K562 (cell line): ENCODE measurements around the gene SLC22A23. TPM values are rescaled to one million over a fixed set of nuclear protein-coding genes. Genes with fewer than 3 reads are reported as not detected.

Source experiments
- ATAC-seq: fragments of 200-7000 bp; cut with Tn5 transposase; 3 replicates; pipeline ENCODE4 v1.9.1; 2020; ENCODE audit warnings: moderate library complexity
- BruUV-seq: library from RNA; stranded (reverse); fragments of 400-500 nt; replicated peaks from 2 replicates; lab custom pipeline; 2021; lab: Mats Ljungman, UMichigan
- CTCF ChIA-PET: fragments of 300-600 bp; formaldehyde crosslinking; extraction: SDS; loops from one replicate; lab custom pipeline; 2021; ENCODE audit warnings: low intra/inter-chr PET ratio; lab: Yijun Ruan, JAX
- POLR2A ChIA-PET: fragments of 300-600, 350-650 bp; sonication (Branson Sonifier 250); formaldehyde crosslinking; extraction: SDS; loops from one replicate; lab custom pipeline; 2021; ENCODE audit warnings: antibody characterized with exemption, inconsistent platforms; lab: Yijun Ruan, JAX
- DNase-seq, 4 experiments: peaks; one replicate each; pipeline versions ENCODE4 v3.0.0 to v3.0.0-alpha.2; 2011 to 2018; ENCODE audit warnings: low spot score in 3 of 4, mixed read lengths in 3 of 4; ENCODE audit errors: extremely low read depth in 1 of 4
- FAIRE-seq: peaks from 2 replicates; lab custom pipeline; 2011; peaks lifted over from hg19 to GRCh38; lab: Jason Lieb, UNC
- H2AFZ ChIP-seq: 2 replicates; pipeline ENCODE4 v1.6.0; 2011; ENCODE audit warnings: low read depth, low read length, control low read depth, inconsistent platforms
- H3K27ac ChIP-seq: fragments of 200-600 bp; 3 replicates; pipeline ENCODE4 v1.8.0; 2011; ENCODE audit warnings: low read depth, mild to moderate bottlenecking, control low read depth, inconsistent platforms, low read length, moderate library complexity, mixed read lengths; ENCODE audit errors: extremely low read depth
- H3K27me3 ChIP-seq, 2 experiments: fragments of 300-600 bp in 1 of 2; 2 replicates in 1 of 2; 3 replicates in 1 of 2; pipeline versions ENCODE4 v1.6.0 to v1.8.0; 2011; ENCODE audit warnings: inconsistent platforms in 2 of 2, low read length in 2 of 2, mild to moderate bottlenecking in 1 of 2, mixed read lengths in 1 of 2, moderate library complexity in 1 of 2; ENCODE audit not compliant: control insufficient read depth in 2 of 2, insufficient read depth in 2 of 2
- H3K36me3 ChIP-seq: fragments of 300-600 bp; 3 replicates; pipeline ENCODE4 v1.8.0; 2011; ENCODE audit warnings: mild to moderate bottlenecking, low read length, inconsistent platforms; ENCODE audit not compliant: control insufficient read depth, insufficient read depth
- H3K4me1 ChIP-seq, 2 experiments: fragments of 200-600 bp in 1 of 2; replicated peaks in 1 of 2; 2 replicates in 1 of 2; 3 replicates in 1 of 2; pipeline versions ENCODE4 v1.5.1 to v1.8.0; 2011; ENCODE audit warnings: inconsistent platforms in 2 of 2, low read length in 2 of 2, mild to moderate bottlenecking in 1 of 2, mixed read lengths in 1 of 2, moderate library complexity in 1 of 2; ENCODE audit not compliant: control insufficient read depth in 2 of 2, insufficient read depth in 2 of 2
- H3K4me2 ChIP-seq: 2 replicates; pipeline ENCODE4 v1.6.1; 2011; ENCODE audit warnings: low read length, control low read depth, inconsistent platforms, mixed read lengths; ENCODE audit not compliant: insufficient read depth
- H3K4me3 ChIP-seq: fragments of 200-600 bp; sonication (generic), shearing (Covaris generic); 2 replicates; pipeline ENCODE4 v1.5.1; 2016; ENCODE audit warnings: control low read depth, inconsistent platforms
- H3K79me2 ChIP-seq: fragments of 200-600 bp; 3 replicates; pipeline ENCODE4 v1.8.0; 2011; ENCODE audit warnings: low read length, inconsistent platforms; ENCODE audit not compliant: control insufficient read depth, insufficient read depth
- H3K9ac ChIP-seq, 2 experiments: 2 replicates each; pipeline versions ENCODE4 v1.6.0 to v1.6.1; 2011; ENCODE audit warnings: low read depth in 2 of 2, low read length in 2 of 2, control low read depth in 1 of 2, inconsistent platforms in 1 of 2, mild to moderate bottlenecking in 1 of 2, mixed read lengths in 1 of 2; ENCODE audit not compliant: insufficient read depth in 1 of 2
- H3K9me1 ChIP-seq: one replicate; pipeline ENCODE4 v1.6.0; 2011; ENCODE audit warnings: inconsistent platforms, mild to moderate bottlenecking, low read length, moderate library complexity; ENCODE audit not compliant: control insufficient read depth, insufficient read depth
- H3K9me3 ChIP-seq: replicated peaks from 2 replicates; pipeline ENCODE4 v1.5.1; 2011; ENCODE audit warnings: low read depth, low read length, inconsistent platforms; ENCODE audit not compliant: control insufficient read depth, insufficient read depth
- H4K20me1 ChIP-seq: replicated peaks from 2 replicates; pipeline ENCODE4 v1.6.1; 2011; ENCODE audit warnings: low read length, inconsistent platforms, mixed read lengths; ENCODE audit not compliant: control insufficient read depth, insufficient read depth
- BHLHE40 ChIP-seq: IDR thresholded peaks from 2 replicates; pipeline ENCODE4 v1.6.1; 2011; ENCODE audit warnings: low read length, improper control_type of control experiment
- CBX3 ChIP-seq, 2 experiments: IDR thresholded peaks; 1 replicate in 1 of 2; 2 replicates in 1 of 2; pipeline ENCODE4 v1.6.1; 2012; ENCODE audit warnings: inconsistent platforms in 2 of 2, low read length in 2 of 2, borderline replicate concordance in 1 of 2, control low read depth in 1 of 2
- HNRNPK ChIP-seq: fragments of 200-400 bp; formaldehyde crosslinking; IDR thresholded peaks from one replicate; pipeline ENCODE4 v1.6.1; 2018; ENCODE audit warnings: mild to moderate bottlenecking, low read depth, low read length; ENCODE audit not compliant: poor library complexity, severe bottlenecking
- MCM7 ChIP-seq, 2 experiments: fragments of 450-650 bp; IDR thresholded peaks; 2 replicates each; pipeline ENCODE4 v1.6.1; 2016 to 2018
- MXI1 ChIP-seq: IDR thresholded peaks from 2 replicates; pipeline ENCODE4 v1.6.1; 2011; ENCODE audit warnings: low read depth, mild to moderate bottlenecking, improper control_type of control experiment, low read length
- OTX1 ChIP-seq: fragments of 450-650 bp; formaldehyde crosslinking; IDR thresholded peaks from 2 replicates; pipeline ENCODE4 v1.4.0; 2022; ENCODE audit warnings: mild to moderate bottlenecking
- PHF20 ChIP-seq: fragments of 450-650 bp; IDR thresholded peaks from 2 replicates; pipeline ENCODE4 v1.6.1; 2018; ENCODE audit not compliant: partially characterized antibody
- ZNF316 ChIP-seq: fragments of 450-650 bp; IDR thresholded peaks from 2 replicates; pipeline ENCODE4 v1.6.1; 2016
- ZNF561 ChIP-seq: fragments of 450-650 bp; formaldehyde crosslinking; conservative IDR thresholded peaks from 2 replicates; pipeline ENCODE4 v1.4.0; 2020; ENCODE audit warnings: mild to moderate bottlenecking, moderate library complexity
- WGBS: fragments of 100-300 bp; shearing (Covaris generic); methylation state at CpG from one replicate; pipeline ENCODE4 v1.1.6; 2016; ENCODE audit warnings: low coverage, mixed read lengths; ENCODE audit not compliant: insufficient coverage; ENCODE audit errors: missing lambda C conversion rate; 5-methylcytosine and 5-hydroxymethylcytosine counted together
- in situ Hi-C: fragments of 300-500 bp; cut with MboI; formaldehyde crosslinking; loops from 4 replicates; pipeline ENCODE4 v1.15.0; 2018; ENCODE audit warnings: inconsistent platforms, mixed read lengths
- intact Hi-C: fragments of 100-400 bp; cut with micrococcal nuclease; formaldehyde crosslinking; loops from 2 replicates; pipeline ENCODE4 v1.14.2; 2022
- polyA plus RNA-seq, 8 experiments: library from polyadenylated mRNA; depleted of rRNA in 4 of 8; stranded (reverse) in 5 of 8; unstranded in 3 of 8; fragments of >200 nt; fragmentation: Nextera tagmentation in 2 of 8; fragmentation: Illumina TruSeq in 1 of 8; extraction: Ambion mirVana in 2 of 8; extraction: Trizol in 1 of 8; gene quantifications; 2 replicates each; pipeline versions ENCODE4 v1.2.1 to v1.2.3, GENCODE V29; 2011 to 2014; ENCODE audit warnings: inconsistent platforms in 1 of 8, missing spikeins in 1 of 8
- total RNA-seq, 7 experiments: library from RNA; depleted of rRNA in 6 of 7; stranded (reverse); fragments of >200 nt in 6 of 7; fragmentation: Illumina TruSeq in 2 of 7; extraction: Trizol in 2 of 7; gene quantifications; 2 replicates each; pipeline versions ENCODE4 v1.2.1 to v1.2.3, GENCODE V29; 2011 to 2021; ENCODE audit warnings: low replicate concordance in 1 of 7
- TF ChIP-seq, protein P1 (sequence below), 2 experiments: IDR thresholded peaks; 2 replicates each; pipeline ENCODE4 v1.6.1; 2011; ENCODE audit warnings: borderline replicate concordance in 1 of 2, control low read depth in 1 of 2, low read depth in 1 of 2, low read length in 1 of 2, mild to moderate bottlenecking in 1 of 2, mixed read lengths in 1 of 2, moderate library complexity in 1 of 2; ENCODE audit not compliant: insufficient read depth in 1 of 2, insufficient read length in 1 of 2, poor library complexity in 1 of 2, severe bottlenecking in 1 of 2; ENCODE audit errors: extremely low read depth in 1 of 2
- TF ChIP-seq, protein P2 (sequence below), 2 experiments: IDR thresholded peaks in 1 of 2; conservative IDR thresholded peaks in 1 of 2; 2 replicates each; pipeline ENCODE4 v1.6.1; 2016; ENCODE audit warnings: low read depth in 2 of 2, mild to moderate bottlenecking in 1 of 2, missing compliant biosample characterization in 1 of 2, missing genetic modification characterization in 1 of 2, moderate library complexity in 1 of 2
- TF ChIP-seq, protein P3 (sequence below): sonication (generic); formaldehyde crosslinking; IDR thresholded peaks from 2 replicates; pipeline ENCODE4 v1.8.1; 2023; ENCODE audit warnings: mild to moderate bottlenecking, missing genetic modification reagents

SLC22A23 gene
- total and polyA plus RNA-seq, 9 of the 15 experiments (the other 6 are each of a cell fraction or from before 2014, with no cell fraction given): 0.30 to 8.7 (median 2.5) TPM

- Histone ChIP-seq H3K4me2 (peak overlapping the region; percentile 1; the same call in 1 of the 2 replicates), H4K20me1 (no peaks in the 10 kb centered on the region), H3K9me1 (no peaks in the 10 kb centered on the region), H3K27me3 (no peaks in the 10 kb centered on the region), H2AFZ (peak overlapping the region; percentile 52), H3K9ac (peak overlapping the region in 1 of 2 experiments; percentile 46; a peak in 1 of 4 replicates), H3K4me3 (no peak overlapping the region), H3K4me1 (peaks cover 21 to 24% of the 10 kb centered on the region in 2 experiments), H3K36me3 (no peaks in the 10 kb centered on the region), H3K79me2 (no peaks in the 10 kb centered on the region), H3K9me3 (no peaks in the 10 kb centered on the region), H3K27ac (peak overlapping the region; percentile 21; the same call in 1 of the 3 replicates)
- FAIRE-seq (peak; percentile 6), DNase-seq (peak in 1 of 4 experiments; percentile 33), ATAC-seq (no peak; the same call in 2 of the 3 replicates)
- BruUV-seq: no TSS peak
- intact Hi-C loops: no loop called here
- ChIA-PET POLR2A (interaction anchor here (0.6 to 1.8 kb wide), 3 partner anchors 10 to 213 kb away, joined by 3 to 5 read pairs (median 3); no protein-coding TSS in a partner anchor), CTCF (no interaction called here)
- in situ Hi-C loops: no loop called here
- 49% methylated on average over 13 of the region's 14 CpGs for WGBS
- no peak for TF ChIP-seq ZNF561 (CRISPR knock-in tag)
- TF ChIP-seq, protein P1, sequence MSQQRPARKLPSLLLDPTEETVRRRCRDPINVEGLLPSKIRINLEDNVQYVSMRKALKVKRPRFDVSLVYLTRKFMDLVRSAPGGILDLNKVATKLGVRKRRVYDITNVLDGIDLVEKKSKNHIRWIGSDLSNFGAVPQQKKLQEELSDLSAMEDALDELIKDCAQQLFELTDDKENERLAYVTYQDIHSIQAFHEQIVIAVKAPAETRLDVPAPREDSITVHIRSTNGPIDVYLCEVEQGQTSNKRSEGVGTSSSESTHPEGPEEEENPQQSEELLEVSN (IDR thresholded peaks at IDR 0.05; ENCODE audit: borderline replicate concordance in 1 of 2, extremely low read depth in 1 of 2, insufficient read depth in 1 of 2, insufficient read length in 1 of 2, low read depth in 1 of 2, low read length in 1 of 2, poor library complexity in 1 of 2, severe bottlenecking in 1 of 2): peak; percentile 78
- no peak for TF ChIP-seq HNRNPK
- TF ChIP-seq MXI1: no peak
- TF ChIP-seq OTX1 (CRISPR knock-in tag): no peak
- TF ChIP-seq, protein P2, sequence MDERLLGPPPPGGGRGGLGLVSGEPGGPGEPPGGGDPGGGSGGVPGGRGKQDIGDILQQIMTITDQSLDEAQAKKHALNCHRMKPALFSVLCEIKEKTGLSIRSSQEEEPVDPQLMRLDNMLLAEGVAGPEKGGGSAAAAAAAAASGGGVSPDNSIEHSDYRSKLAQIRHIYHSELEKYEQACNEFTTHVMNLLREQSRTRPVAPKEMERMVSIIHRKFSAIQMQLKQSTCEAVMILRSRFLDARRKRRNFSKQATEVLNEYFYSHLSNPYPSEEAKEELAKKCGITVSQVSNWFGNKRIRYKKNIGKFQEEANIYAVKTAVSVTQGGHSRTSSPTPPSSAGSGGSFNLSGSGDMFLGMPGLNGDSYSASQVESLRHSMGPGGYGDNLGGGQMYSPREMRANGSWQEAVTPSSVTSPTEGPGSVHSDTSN (CRISPR knock-in tag; IDR thresholded peaks at IDR 0.05; ENCODE audit: low read depth): no peak
- TF ChIP-seq, protein P2 (tag; conservative IDR thresholded peaks at IDR 0.05; ENCODE audit: low read depth): no peak
- peak; percentile 68 for TF ChIP-seq ZNF316
- TF ChIP-seq MCM7 (IDR thresholded peaks at IDR 0.05): no peak
- TF ChIP-seq, protein P3, sequence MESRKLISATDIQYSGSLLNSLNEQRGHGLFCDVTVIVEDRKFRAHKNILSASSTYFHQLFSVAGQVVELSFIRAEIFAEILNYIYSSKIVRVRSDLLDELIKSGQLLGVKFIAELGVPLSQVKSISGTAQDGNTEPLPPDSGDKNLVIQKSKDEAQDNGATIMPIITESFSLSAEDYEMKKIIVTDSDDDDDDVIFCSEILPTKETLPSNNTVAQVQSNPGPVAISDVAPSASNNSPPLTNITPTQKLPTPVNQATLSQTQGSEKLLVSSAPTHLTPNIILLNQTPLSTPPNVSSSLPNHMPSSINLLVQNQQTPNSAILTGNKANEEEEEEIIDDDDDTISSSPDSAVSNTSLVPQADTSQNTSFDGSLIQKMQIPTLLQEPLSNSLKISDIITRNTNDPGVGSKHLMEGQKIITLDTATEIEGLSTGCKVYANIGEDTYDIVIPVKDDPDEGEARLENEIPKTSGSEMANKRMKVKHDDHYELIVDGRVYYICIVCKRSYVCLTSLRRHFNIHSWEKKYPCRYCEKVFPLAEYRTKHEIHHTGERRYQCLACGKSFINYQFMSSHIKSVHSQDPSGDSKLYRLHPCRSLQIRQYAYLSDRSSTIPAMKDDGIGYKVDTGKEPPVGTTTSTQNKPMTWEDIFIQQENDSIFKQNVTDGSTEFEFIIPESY: peak; percentile 69
- no peak for TF ChIP-seq PHF20
- 0 out of 3 replicates have a peak, but pooled peaks of 1 of the 2 experiments have one; percentile 21 for TF ChIP-seq CBX3 (IDR thresholded peaks at IDR 0.05; ENCODE audit: borderline replicate concordance in 1 of 2, low read length in 2 of 2)
- peak; percentile 59 for TF ChIP-seq BHLHE40
Observed at GRCh38 chr6:3361312-3362037, 95.4 kb downstream of the SLC22A23 start.
